ENCODE data around the gene SMG5. TPM values are rescaled to one million over a fixed set of nuclear protein-coding genes. Genes with fewer than 3 reads are reported as not detected.
A peak's percentile ranks its signal among the peaks of the same experiment; 100 is the strongest.

The SMG5 gene
- total and polyA plus RNA-seq, 2 donors (not counting 1 experiment from before 2014, with no cell fraction given): 18.6 to 65.9 TPM

GRCh38 chr1:156260896-156261295, 21.7 kb downstream of the SMG5 start:
- Histone ChIP-seq H3K4me3 (replicated peaks in 1 of 4; ENCODE audit: control extremely low read depth in 1 of 4, insufficient read depth in 1 of 4, low read depth in 3 of 4, low read length in 4 of 4) (no peak overlapping the region), H3K9me3 (ENCODE audit: control insufficient read depth, insufficient read depth, low read depth, low read length) (no peaks in the 10 kb centered on the region), H3K27me3 (ENCODE audit: control insufficient read depth, insufficient read depth, low read length) (no peaks in the 10 kb centered on the region), H3K27ac (ENCODE audit: insufficient read depth, low read length) (no peak overlapping the region), H3K79me2 (ENCODE audit: control insufficient read depth, insufficient read depth, low read length) (no peaks in the 10 kb centered on the region), H3K9ac (ENCODE audit: insufficient read depth, low read length) (no peak overlapping the region), H3K36me3 (ENCODE audit: control insufficient read depth, insufficient read depth, low read length) (peaks cover 41% of the 10 kb centered on the region), H3K4me2 (ENCODE audit: extremely low read depth, insufficient read depth, low read length) (no peak overlapping the region), H4K20me1 (ENCODE audit: control insufficient read depth, extremely low read depth, insufficient read depth, low read length) (peaks cover 2% of the 10 kb centered on the region), H2AFZ (ENCODE audit: low read length) (no peak overlapping the region), H3K4me1 (ENCODE audit: control insufficient read depth, extremely low read depth, insufficient read depth, low read length) (peaks cover 11% of the 10 kb centered on the region)
- TF ChIP-seq EZH2 (IDR thresholded peaks at IDR 0.05; ENCODE audit: low read length, missing control alignments): no peak
- TF ChIP-seq CTCF (conservative IDR thresholded peaks at IDR 0.05 in 1 of 2, IDR thresholded peaks at IDR 0.05 in 1 of 2; ENCODE audit: low read depth in 1 of 2, low read length in 2 of 2): no peak
- DNase-seq (ENCODE audit: low read depth in 2 of 2): no peak

- TF ChIP-seq CTCF (conservative IDR thresholded peaks at IDR 0.05 in 1 of 2, IDR thresholded peaks at IDR 0.05 in 1 of 2; ENCODE audit: low read depth in 1 of 2, low read length in 2 of 2) (peak in 1 of 2 donors; percentile 22), EZH2 (IDR thresholded peaks at IDR 0.05; ENCODE audit: low read length, missing control alignments) (no peak)
- H3K4me1 ChIP-seq (ENCODE audit: control insufficient read depth, extremely low read depth, insufficient read depth, low read length): peaks cover 11% of the 10 kb centered on the region
- no peak overlapping the region for H3K4me3 ChIP-seq (replicated peaks in 1 of 4; ENCODE audit: control extremely low read depth in 1 of 4, insufficient read depth in 1 of 4, low read depth in 3 of 4, low read length in 4 of 4)
- H3K4me2 ChIP-seq (ENCODE audit: extremely low read depth, insufficient read depth, low read length): no peak overlapping the region
- no peak overlapping the region for H3K9ac ChIP-seq (ENCODE audit: insufficient read depth, low read length)
- H3K27me3 ChIP-seq (ENCODE audit: control insufficient read depth, insufficient read depth, low read length): no peaks in the 10 kb centered on the region
- no peak overlapping the region for H3K27ac ChIP-seq (ENCODE audit: insufficient read depth, low read length)
- no peak overlapping the region for H2AFZ ChIP-seq (ENCODE audit: low read length)
- H3K9me3 ChIP-seq (ENCODE audit: control insufficient read depth, insufficient read depth, low read depth, low read length): no peaks in the 10 kb centered on the region
- peaks cover 2% of the 10 kb centered on the region for H4K20me1 ChIP-seq (ENCODE audit: control insufficient read depth, extremely low read depth, insufficient read depth, low read length)
- H3K36me3 ChIP-seq (ENCODE audit: control insufficient read depth, insufficient read depth, low read length): peaks cover 35% of the 10 kb centered on the region
- H3K79me2 ChIP-seq (ENCODE audit: control insufficient read depth, insufficient read depth, low read length): no peaks in the 10 kb centered on the region
- DNase-seq (ENCODE audit: low read depth in 2 of 2): no peak
Observed at GRCh38 chr1:156259805-156260204, 22.8 kb downstream of the SMG5 start.

- no peak overlapping the region for H3K9ac ChIP-seq (ENCODE audit: insufficient read depth, low read length)
- H4K20me1 ChIP-seq (ENCODE audit: control insufficient read depth, extremely low read depth, insufficient read depth, low read length): peaks cover 2% of the 10 kb centered on the region
- DNase-seq (ENCODE audit: low read depth in 2 of 2): no peak
- no peak overlapping the region for H3K4me3 ChIP-seq (replicated peaks in 1 of 4; ENCODE audit: control extremely low read depth in 1 of 4, insufficient read depth in 1 of 4, low read depth in 3 of 4, low read length in 4 of 4)
- no peaks in the 10 kb centered on the region for H3K27me3 ChIP-seq (ENCODE audit: control insufficient read depth, insufficient read depth, low read length)
- H3K27ac ChIP-seq (ENCODE audit: insufficient read depth, low read length): no peak overlapping the region
- H3K79me2 ChIP-seq (ENCODE audit: control insufficient read depth, insufficient read depth, low read length): no peaks in the 10 kb centered on the region
- no peak for TF ChIP-seq EZH2 (IDR thresholded peaks at IDR 0.05; ENCODE audit: low read length, missing control alignments)
- TF ChIP-seq CTCF (conservative IDR thresholded peaks at IDR 0.05 in 1 of 2, IDR thresholded peaks at IDR 0.05 in 1 of 2; ENCODE audit: low read depth in 1 of 2, low read length in 2 of 2): no peak
- no peak overlapping the region for H3K4me2 ChIP-seq (ENCODE audit: extremely low read depth, insufficient read depth, low read length)
- no peak overlapping the region for H2AFZ ChIP-seq (ENCODE audit: low read length)
- peaks cover 35% of the 10 kb centered on the region for H3K36me3 ChIP-seq (ENCODE audit: control insufficient read depth, insufficient read depth, low read length)
- no peaks in the 10 kb centered on the region for H3K9me3 ChIP-seq (ENCODE audit: control insufficient read depth, insufficient read depth, low read depth, low read length)
- H3K4me1 ChIP-seq (ENCODE audit: control insufficient read depth, extremely low read depth, insufficient read depth, low read length): peaks cover 11% of the 10 kb centered on the region
Observed at GRCh38 chr1:156258859-156259258, 23.8 kb downstream of the SMG5 start.
